Activated CD8-positive, alpha-beta memory T cell treated with anti-CD3 and anti-CD28 coated beads for 48 hours (primary cell): ENCODE data around the gene ENDOU.

ENCODE experiments used
- DNase-seq, 3 experiments: peaks; one replicate each; pipeline ENCODE4 v3.0.0-alpha.2; 2020; ENCODE audit warnings: low read depth in 2 of 3, low spot score in 2 of 3

The ENDOU gene

GRCh38 chr12:47744005-47744651 lies 18.8 kb upstream of the ENDOU start:
- no peak for DNase-seq

DNA sequence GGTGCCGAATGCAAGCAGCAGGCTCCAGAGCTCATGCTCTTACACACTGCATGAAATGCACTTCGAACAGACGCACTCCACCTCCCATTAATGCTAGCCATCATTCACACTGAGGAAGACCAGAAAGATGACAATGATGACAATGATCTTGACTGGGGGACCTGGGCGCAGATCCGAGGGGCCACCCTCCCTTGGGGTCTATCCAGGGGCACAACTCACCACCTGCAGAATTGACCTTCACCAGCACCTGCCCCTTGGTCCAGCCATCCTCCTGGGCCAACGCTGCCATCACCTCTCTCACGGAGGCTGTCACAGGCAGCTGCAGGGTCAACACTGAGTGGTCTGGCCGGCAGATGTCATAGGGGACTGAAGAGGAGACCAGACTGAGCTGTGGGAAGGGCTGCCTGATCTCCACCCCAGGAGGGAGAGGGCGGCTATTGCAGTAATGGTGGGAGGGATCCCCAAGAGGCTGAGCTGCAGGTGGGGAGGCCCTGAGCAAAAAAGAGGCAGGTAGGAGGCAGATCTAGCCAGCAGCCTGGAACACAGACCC lies 18.1 kb upstream of the ENDOU start:
- DNase-seq: no peak

- peak; percentile 36 to 80 (median 72) for DNase-seq
Observed at GRCh38 chr12:47742253-47742825, 17.0 kb upstream of the ENDOU start.

GRCh38 chr12:47741340-47741703 lies 16.0 kb upstream of the ENDOU start:
- no peak for DNase-seq

GRCh38 chr12:47740606-47741339 lies 15.5 kb upstream of the ENDOU start:
- DNase-seq: no peak

DNA sequence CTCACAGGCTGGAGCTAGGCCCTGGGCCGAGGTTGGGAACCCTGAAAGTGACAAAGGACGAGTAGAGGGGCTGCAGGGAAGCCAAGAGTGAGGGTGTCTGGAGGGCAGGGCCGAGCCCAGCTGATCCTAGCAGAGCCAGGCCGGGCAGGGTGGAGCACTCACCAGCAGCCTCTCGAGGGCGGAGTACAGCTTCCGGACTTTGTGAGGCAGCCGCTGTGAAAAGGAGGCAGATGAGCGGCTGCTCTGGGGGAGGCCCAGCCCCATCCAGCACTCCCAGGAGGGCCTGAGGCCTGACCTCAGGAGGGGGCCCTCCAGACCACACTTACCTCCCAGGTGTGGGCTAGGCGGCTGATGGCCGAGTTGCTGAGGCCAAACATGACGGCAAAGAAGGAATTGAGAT lies 14.7 kb upstream of the ENDOU start:
- no peak for DNase-seq

DNA sequence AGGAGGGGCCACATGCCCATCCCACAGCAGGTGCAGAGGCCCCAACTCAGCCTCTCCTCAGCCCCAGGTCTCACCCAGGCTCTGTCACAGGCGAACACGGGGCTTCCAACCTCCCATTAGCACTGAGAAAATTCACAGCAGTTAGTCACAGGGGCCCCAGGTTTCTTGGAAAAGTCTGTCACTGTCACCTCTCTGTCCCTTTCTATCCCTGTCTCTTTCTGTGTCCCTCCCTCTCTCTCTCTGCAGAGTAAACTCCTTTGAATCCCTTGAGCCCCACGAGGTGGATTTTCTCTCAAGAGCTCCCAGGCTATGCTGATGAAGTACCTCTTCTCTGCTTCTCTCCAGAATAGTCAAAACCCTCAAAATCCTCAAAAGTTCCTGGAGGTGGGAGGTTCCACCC lies 14.0 kb upstream of the ENDOU start:
- no peak for DNase-seq

GRCh38 chr12:47737936-47738594 lies 12.8 kb upstream of the ENDOU start:
- DNase-seq: no peak

DNA sequence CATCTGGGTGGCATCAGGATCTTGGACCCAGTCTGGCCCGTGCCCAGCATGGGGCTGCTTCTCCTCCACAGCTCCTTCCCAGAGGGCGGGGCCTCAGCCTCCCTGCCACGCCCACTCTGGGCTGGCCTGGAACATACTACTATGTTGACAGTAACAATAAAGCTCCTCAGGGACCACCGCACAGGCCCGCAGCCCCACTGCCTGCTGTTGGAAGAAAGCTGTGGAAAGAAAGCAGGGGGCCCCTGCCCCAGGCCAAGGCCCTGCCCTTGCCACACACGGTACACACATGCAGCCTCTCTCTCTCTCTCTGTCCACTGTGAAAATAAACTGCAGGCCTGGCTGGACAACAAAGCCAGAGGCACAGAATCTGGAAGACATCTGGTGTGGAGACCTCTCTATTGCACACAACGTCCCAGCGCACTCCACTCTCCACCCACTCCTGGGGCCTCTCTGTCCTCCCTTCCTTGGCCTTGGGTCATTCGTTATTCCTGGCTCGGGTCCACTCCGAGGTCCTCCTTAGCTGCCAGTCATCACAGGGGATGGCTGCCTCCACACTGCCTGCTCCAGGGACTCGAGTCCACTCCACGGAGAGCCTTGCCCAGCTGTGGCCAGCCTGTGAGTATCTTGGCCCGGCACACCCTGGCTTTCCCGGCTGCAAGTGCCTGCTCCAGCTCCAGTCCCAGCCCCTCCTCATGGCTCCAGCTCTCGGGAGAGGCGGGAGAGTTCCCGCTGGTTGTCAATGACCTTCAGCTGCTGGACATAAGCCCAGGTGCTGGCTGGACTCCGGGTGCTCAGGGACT lies 11.8 kb upstream of the ENDOU start:
- DNase-seq: no peak

- no peak for DNase-seq
Observed at GRCh38 chr12:47736216-47736615, 10.9 kb upstream of the ENDOU start.

- no peak for DNase-seq
Observed at GRCh38 chr12:47735649-47736048, 10.4 kb upstream of the ENDOU start.

GRCh38 chr12:47734725-47735480 lies 9.6 kb upstream of the ENDOU start:
- DNase-seq: no peak

DNA sequence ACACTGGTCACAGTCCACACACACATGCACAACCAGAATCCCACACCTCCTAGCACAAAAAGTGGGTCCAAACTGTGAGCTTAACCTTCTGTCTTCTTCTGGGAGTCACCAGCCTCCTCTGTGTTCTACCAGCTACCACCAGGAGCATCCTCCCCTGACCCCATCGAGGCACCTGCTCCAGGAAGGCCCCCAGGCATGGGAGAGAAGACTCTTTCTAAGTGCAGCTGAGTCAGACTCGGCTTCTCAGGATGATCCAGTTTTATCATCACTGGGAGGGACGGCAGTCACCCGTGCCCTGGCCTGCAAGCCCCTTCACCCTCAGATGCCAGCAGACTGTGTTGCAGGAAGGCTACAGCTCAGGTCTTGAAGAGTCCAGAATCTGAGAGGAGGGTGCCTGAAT lies 7.9 kb upstream of the ENDOU start:
- no peak for DNase-seq

DNA sequence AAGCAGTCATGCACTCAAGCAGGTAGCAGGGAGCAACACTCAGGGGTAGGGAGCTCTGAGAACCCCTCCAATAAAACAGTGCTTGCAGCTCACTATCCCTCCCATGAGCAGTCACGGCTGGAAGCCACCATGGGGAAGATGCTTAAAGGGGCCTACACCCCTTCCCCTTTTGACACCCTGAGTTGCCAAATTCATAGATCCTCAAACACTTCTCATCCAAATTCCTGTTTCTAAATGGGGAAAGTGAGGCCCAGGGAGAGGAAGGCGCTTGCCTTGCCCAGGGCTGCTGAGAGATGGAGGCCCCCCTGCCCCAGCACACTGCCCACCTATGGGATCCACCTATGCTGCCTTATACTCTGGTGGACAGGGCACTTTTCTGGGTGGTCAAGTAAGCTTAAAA lies 7.2 kb upstream of the ENDOU start:
- no peak for DNase-seq

GRCh38 chr12:47731723-47732122 lies 6.4 kb upstream of the ENDOU start:
- no peak for DNase-seq

GRCh38 chr12:47730341-47730744 lies 5.1 kb upstream of the ENDOU start:
- no peak for DNase-seq

- no peak for DNase-seq
Observed at GRCh38 chr12:47729233-47729632, 3.9 kb upstream of the ENDOU start.

- DNase-seq: no peak
Observed at GRCh38 chr12:47725893-47726292, 603 bp upstream of the ENDOU start.

DNA sequence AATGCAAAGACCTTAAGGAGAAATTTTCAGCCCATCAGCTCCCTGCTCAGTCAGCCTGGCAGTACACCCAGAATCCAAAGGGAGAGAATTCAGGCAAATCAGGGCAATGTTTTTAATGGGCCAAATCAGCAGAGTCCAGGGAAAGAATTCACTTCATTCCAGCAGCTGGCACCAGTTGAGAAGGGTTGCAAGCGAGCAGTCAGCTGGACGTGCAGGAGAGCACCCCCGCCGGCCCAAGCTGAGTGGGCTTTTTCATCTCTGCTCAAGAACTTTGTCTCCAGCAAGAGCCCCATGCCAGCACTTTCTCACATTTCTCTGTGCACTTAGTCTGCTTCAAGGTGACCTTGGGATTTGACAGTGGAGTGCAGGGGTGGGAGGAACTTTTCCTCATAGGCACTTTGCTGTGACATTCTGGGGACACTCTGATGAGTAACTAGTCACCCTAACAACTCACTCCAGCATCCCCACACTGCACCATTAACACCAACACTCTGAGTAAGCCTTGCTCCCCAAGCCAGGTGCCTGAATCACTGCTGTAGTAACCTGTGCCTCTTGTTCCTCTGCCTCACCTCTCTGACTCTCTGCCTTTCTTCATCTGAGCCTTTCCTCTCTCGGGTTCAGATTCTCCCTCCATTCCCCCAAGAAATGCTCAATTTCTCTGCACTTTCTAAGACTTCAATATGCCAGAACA lies 2.2 kb downstream of the ENDOU start:
- DNase-seq: no peak
